ENCODE results near the gene ITLN2. TPM values are rescaled to one million over a fixed set of nuclear protein-coding genes. Genes with fewer than 3 reads are reported as not detected.

Gene ITLN2
- total RNA-seq, 2 experiments from 2014 or later: not detected

DNA sequence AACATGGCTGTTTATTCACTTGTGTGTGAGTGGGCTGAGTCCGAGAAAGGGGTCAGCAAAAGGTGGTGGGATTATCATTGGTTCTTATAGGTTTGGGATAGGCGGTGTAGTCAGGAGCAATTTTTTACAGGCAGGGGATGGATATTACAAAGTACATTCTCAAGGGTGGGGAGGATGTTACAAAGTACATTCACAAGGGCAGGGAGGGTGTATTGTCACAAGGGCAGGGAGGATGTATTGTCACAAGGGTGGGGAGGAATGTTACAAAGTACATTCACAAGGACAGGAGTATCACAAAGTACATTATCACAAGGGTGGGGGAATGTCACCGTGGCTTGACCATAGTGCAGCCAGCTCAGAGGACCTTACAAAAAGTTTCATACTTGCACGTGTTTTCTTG lies 31.1 kb upstream of the ITLN2 start:
- Mint-ChIP-seq H3K9me3 (ENCODE audit: low read depth) (no peaks in the 10 kb centered on the region), H3K27ac (no peak overlapping the region), H3K27me3 (peaks cover 19% of the 10 kb centered on the region), H3K4me1 (peaks cover 6% of the 10 kb centered on the region), H3K4me3 (no peak overlapping the region), H3K36me3 (ENCODE audit: low read depth) (no peaks in the 10 kb centered on the region)
- DNase-seq (no peak), ATAC-seq (no peak)
- ChIA-PET CTCF (interaction anchor here (1.4 kb wide), 1 partner anchor 145 kb away, joined by 4 read pairs; no protein-coding TSS in a partner anchor), POLR2A (no interaction called here)
- intact Hi-C loops (cut with DNase I, micrococcal nuclease): no loop called here

DNA sequence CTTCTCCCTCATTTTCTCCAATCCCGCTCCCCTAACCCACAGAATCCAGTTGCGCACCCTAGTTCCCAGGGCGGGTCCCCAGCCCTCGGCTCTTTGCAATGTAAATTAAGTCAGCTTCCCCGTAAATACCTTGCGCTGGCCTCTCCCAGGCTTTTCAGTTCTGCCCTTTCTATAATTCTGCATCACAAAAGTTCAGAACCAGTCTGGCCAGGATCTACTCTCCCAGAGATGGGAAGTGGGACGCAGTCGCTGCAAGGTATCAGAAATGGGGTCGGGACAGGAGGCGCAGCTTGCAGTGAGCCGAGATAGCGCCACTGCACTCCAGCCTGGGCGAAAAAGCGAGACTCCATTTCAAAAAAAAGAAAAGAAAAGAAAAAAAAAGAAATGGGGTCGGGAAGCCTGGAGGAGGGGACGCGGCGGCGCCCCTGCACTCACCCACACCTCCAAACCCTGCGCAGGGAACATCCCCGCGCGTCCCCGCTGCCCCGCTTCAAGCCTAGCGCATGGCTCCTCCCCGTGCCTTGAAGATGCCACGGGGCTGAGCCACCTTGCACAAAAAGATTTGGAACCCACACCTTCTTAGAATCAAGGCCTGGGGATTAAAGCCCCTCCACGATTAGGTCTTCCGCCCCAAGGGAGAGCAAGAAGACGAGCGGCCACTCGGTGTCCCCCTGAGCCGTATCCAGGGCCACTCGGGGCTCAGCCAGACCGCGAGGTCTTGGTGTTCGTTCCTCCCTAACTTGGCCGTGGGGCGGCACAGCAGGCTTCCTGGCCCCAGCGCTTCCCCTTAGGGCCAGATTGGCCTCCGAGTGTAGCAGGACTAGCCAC lies 27.2 kb upstream of the ITLN2 start:
- no peak overlapping the region for H3K27ac Mint-ChIP-seq
- intact Hi-C loops (cut with DNase I, micrococcal nuclease): no loop called here
- peaks cover 3% of the 10 kb centered on the region for H3K4me1 Mint-ChIP-seq
- no peaks in the 10 kb centered on the region for H3K9me3 Mint-ChIP-seq (ENCODE audit: low read depth)
- ChIA-PET POLR2A (no interaction called here), CTCF (interaction anchor here (1.1 kb wide), 1 partner anchor 119 kb away, joined by 3 read pairs; the partner anchor contains the start of gene CD244)
- peak; percentile 68 for ATAC-seq
- H3K4me3 Mint-ChIP-seq: peak overlapping the region; percentile 60
- no peaks in the 10 kb centered on the region for H3K36me3 Mint-ChIP-seq (ENCODE audit: low read depth)
- peaks cover 28% of the 10 kb centered on the region for H3K27me3 Mint-ChIP-seq
- peak; percentile 35 for DNase-seq

DNA sequence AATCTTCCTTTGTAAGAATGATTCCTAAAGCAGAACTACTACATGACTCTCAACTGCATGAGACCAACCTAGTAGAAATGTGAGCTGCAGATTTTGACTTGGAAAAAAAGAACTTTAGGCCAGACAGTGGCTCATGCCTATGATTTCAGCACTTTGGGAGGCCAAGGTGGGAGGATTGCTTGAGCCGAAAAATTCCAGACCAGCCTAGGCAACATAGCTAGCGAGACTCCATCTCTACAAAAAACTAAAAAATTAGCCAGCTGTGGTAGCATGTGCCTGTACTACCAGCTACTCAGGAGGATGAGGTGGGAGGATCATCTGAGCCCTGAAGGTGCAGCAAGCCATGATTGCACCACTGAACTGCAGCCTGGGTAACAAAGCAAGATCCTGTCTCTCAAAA lies 24.7 kb upstream of the ITLN2 start:
- ChIA-PET POLR2A (no interaction called here), CTCF (interaction anchor here (0.7 to 1.6 kb wide), 4 partner anchors 9 to 25 kb away, joined by 4 to 8 read pairs (median 4); partner anchors contain the start of gene ITLN2)
- Mint-ChIP-seq H3K4me3 (no peak overlapping the region), H3K27me3 (peaks cover 30% of the 10 kb centered on the region), H3K36me3 (ENCODE audit: low read depth) (no peaks in the 10 kb centered on the region), H3K9me3 (ENCODE audit: low read depth) (no peaks in the 10 kb centered on the region), H3K4me1 (peaks cover 3% of the 10 kb centered on the region), H3K27ac (no peak overlapping the region)
- DNase-seq (no peak), ATAC-seq (no peak)
- intact Hi-C loops (cut with DNase I, micrococcal nuclease): no loop called here

DNA sequence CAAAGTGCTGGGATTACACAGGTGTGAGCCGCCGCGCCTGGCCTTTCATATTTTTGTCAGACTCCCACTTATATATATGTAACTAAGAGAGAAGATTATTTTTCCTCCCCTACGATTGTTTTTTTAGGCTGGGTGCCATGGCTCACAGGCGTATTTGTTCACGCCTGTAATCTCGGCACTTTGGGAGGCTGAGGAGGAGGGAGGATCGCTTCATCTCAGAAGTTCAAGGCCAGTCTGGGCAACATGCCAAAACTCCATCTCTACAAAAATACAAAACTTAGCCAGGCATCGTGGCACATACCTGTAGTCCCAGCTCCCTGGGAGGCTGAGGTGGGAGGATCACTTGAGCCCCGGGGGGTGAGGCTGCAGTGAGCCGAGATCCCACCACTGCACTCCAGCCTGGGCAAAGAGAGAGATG lies 23.9 kb upstream of the ITLN2 start:
- Mint-ChIP-seq H3K36me3 (ENCODE audit: low read depth) (no peaks in the 10 kb centered on the region), H3K4me1 (peaks cover 3% of the 10 kb centered on the region), H3K27me3 (peaks cover 27% of the 10 kb centered on the region), H3K9me3 (ENCODE audit: low read depth) (no peaks in the 10 kb centered on the region), H3K27ac (no peak overlapping the region), H3K4me3 (no peak overlapping the region)
- no peak for ATAC-seq
- intact Hi-C loops (cut with DNase I, micrococcal nuclease): no loop called here
- ChIA-PET POLR2A (no interaction called here), CTCF (interaction anchor here (1.0 to 1.6 kb wide), 5 partner anchors 10 to 26 kb away, joined by 4 to 8 read pairs (median 6); partner anchors contain the start of gene ITLN2)
- DNase-seq: no peak

DNA sequence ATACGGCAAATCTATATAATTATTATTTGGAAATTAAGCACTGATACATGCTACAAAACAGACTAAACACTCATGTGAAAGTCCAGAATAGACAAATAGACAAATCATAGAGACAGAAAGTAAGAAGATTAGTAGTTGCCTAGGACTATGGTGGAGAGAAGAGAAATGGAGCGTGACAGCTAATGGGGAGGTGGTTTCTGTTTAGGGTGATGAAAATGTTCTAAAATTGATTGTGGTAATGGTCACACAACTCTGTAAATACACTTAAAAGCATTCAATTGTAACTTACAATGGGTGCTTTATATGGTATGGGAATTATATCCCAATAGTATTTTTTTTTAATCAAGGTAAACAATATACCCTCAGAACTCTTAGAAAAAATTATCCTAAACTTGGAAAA lies 20.4 kb upstream of the ITLN2 start:
- CTCF ChIA-PET: interaction anchor here (0.6 to 1.6 kb wide), 3 partner anchors 15 to 112 kb away, joined by 3 to 7 read pairs (median 3); partner anchors contain the start of gene CD244
- peaks cover 10% of the 10 kb centered on the region for H3K4me1 Mint-ChIP-seq
- no peaks in the 10 kb centered on the region for H3K9me3 Mint-ChIP-seq (ENCODE audit: low read depth)

DNA sequence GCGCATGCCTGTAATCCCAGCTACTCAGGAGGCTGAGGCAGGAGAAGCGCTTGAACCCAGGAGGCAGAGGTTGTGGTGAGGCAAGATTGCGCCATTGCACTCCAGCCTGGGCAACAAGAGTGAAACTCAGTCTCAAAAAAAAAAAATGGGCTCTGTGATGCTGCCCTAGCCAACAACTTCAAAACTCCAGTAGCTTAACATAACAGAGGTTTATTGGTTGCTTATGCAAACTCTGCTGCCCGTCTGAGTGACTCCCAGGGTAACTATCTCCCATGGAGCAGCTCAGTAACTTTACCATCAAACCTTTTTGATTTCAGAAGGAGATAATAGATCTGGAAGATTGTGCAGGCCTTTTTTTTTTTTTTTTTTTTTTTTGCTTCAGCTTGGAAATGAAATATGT lies 18.9 kb upstream of the ITLN2 start:
- CTCF ChIA-PET: interaction anchor here (0.9 to 1.6 kb wide), 3 partner anchors 16 to 205 kb away, joined by 3 to 5 read pairs (median 4); partner anchors contain the start of gene ITLN2
- POLR2A ChIA-PET: interaction anchor here (1.0 kb wide), 1 partner anchor 27 kb away, joined by 3 read pairs; no protein-coding TSS in a partner anchor
- no peaks in the 10 kb centered on the region for H3K36me3 Mint-ChIP-seq (ENCODE audit: low read depth)
- ATAC-seq (no peak), DNase-seq (no peak)
- H3K9me3 Mint-ChIP-seq (ENCODE audit: low read depth): no peaks in the 10 kb centered on the region
- H3K27me3 Mint-ChIP-seq: peaks cover 4% of the 10 kb centered on the region
- intact Hi-C loops (cut with DNase I, micrococcal nuclease): loop anchor here in 1 of 2 experiments (5.0 kb wide), 1 partner anchor 41 kb away; no protein-coding TSS in a partner anchor
- H3K4me1 Mint-ChIP-seq: peaks cover 10% of the 10 kb centered on the region
- no peak overlapping the region for H3K27ac Mint-ChIP-seq
- no peak overlapping the region for H3K4me3 Mint-ChIP-seq

More for the DNA sequence above, 20.4 kb upstream of the ITLN2 start:
- Mint-ChIP-seq H3K36me3 (ENCODE audit: low read depth) (no peaks in the 10 kb centered on the region), H3K27ac (no peak overlapping the region), H3K27me3 (peaks cover 9% of the 10 kb centered on the region), H3K4me3 (no peak overlapping the region)
- POLR2A ChIA-PET: interaction anchor here (0.7 kb wide), 1 partner anchor 118 kb away, joined by 6 read pairs; no protein-coding TSS in a partner anchor
- DNase-seq: no peak
- no peak for ATAC-seq
- intact Hi-C loops (cut with DNase I, micrococcal nuclease): no loop called here

DNA sequence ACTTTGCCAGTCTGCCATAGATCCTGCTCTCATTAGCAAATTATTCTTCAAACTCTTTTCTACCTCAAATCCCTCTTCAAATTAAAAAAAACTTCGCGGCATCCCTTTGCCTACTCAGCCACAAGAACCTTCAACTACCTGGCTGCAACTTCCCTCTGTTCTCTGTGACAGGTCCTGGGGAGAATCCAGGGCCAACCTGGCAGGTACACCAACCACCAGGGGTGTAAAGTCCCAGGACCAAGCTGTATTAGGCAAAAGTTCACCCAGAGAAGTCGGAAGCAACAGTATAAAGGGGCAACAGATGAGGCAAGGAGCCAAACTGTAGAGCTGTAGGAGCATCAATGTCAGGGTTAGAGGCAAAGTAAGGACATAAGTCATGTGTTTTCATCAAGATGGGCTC lies 18.3 kb upstream of the ITLN2 start:
- no peaks in the 10 kb centered on the region for H3K9me3 Mint-ChIP-seq (ENCODE audit: low read depth)
- DNase-seq: no peak
- peaks cover 10% of the 10 kb centered on the region for H3K4me1 Mint-ChIP-seq
- CTCF ChIA-PET: interaction anchor here (0.7 to 1.6 kb wide), 4 partner anchors 17 to 205 kb away, joined by 3 to 5 read pairs (median 4); partner anchors contain the start of gene ITLN2
- POLR2A ChIA-PET: interaction anchor here (1.0 kb wide), 1 partner anchor 28 kb away, joined by 3 read pairs; no protein-coding TSS in a partner anchor
- H3K27me3 Mint-ChIP-seq: peaks cover 3% of the 10 kb centered on the region
- H3K4me3 Mint-ChIP-seq: no peak overlapping the region
- H3K27ac Mint-ChIP-seq: no peak overlapping the region
- intact Hi-C loops (cut with DNase I, micrococcal nuclease): loop anchor here in 1 of 2 experiments (5.0 kb wide), 1 partner anchor 41 kb away; no protein-coding TSS in a partner anchor
- ATAC-seq: no peak
- H3K36me3 Mint-ChIP-seq (ENCODE audit: low read depth): no peaks in the 10 kb centered on the region

DNA sequence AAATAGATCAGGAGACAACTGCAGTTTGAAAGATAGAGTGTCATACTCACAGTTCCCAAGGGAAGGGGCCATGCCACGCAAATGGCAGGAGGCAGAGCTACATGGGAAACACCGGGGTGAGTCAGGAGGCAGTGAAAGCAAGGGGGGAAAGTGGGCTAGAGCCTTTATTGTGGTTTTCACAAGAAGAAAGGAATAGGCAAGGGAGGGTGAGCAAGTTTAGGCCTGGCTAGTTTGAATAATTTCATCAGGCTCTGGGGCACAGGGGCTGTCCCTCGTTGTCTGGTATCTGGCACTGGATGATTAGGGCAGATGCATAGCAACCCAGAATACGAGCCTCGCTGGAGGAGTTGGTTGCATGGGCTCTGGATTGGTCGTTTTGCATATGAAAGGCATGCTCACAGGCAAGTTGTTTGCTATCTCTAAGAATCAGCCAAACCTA lies 17.0 kb upstream of the ITLN2 start:
- Mint-ChIP-seq H3K27ac (no peak overlapping the region), H3K4me3 (no peak overlapping the region), H3K36me3 (ENCODE audit: low read depth) (no peaks in the 10 kb centered on the region), H3K9me3 (ENCODE audit: low read depth) (no peaks in the 10 kb centered on the region), H3K4me1 (peaks cover 10% of the 10 kb centered on the region), H3K27me3 (peaks cover 4% of the 10 kb centered on the region)
- POLR2A ChIA-PET: no interaction called here
- peak; percentile 98 for ATAC-seq
- intact Hi-C loops (cut with DNase I, micrococcal nuclease): loop anchor here in 1 of 2 experiments (1.0 to 5.0 kb wide), 2 partner anchors 19 to 39 kb away; no protein-coding TSS in a partner anchor
- CTCF ChIA-PET: interaction anchor here (0.8 to 1.6 kb wide), 2 partner anchors 19 to 135 kb away, joined by 3 to 8 read pairs; no protein-coding TSS in a partner anchor
- peak; percentile 68 for DNase-seq

DNA sequence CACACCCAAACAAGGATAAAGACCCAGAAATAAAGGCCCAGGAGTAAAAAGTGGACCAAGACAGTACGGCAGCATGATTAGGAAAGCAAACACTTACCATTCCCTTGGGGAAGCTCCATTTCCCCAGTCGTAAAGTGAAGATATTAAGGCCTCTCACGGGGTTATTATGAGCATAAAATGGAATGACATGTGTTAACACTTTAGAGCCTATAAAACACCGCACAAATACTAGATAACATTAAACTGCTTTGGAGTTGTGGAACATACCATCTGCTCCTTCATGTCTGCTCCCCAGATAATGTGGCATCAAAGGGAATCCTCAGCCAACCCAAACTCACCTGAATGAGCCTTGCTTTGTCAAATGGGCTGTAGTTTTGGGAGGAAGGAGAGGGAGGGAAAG lies 8.9 kb upstream of the ITLN2 start:
- DNase-seq (no peak), ATAC-seq (no peak)
- Mint-ChIP-seq H3K36me3 (ENCODE audit: low read depth) (no peaks in the 10 kb centered on the region), H3K27me3 (peaks cover 2% of the 10 kb centered on the region), H3K27ac (no peak overlapping the region), H3K4me3 (no peak overlapping the region), H3K9me3 (ENCODE audit: low read depth) (no peaks in the 10 kb centered on the region), H3K4me1 (no peaks in the 10 kb centered on the region)
- ChIA-PET POLR2A (no interaction called here), CTCF (interaction anchor here (1.2 to 2.0 kb wide), 3 partner anchors 9 to 236 kb away, joined by 3 to 9 read pairs (median 4); partner anchors contain the start of gene ITLN2)
- intact Hi-C loops (cut with DNase I, micrococcal nuclease): loop anchor here (5.0 kb wide), 3 partner anchors 46 to 241 kb away; no protein-coding TSS in a partner anchor

DNA sequence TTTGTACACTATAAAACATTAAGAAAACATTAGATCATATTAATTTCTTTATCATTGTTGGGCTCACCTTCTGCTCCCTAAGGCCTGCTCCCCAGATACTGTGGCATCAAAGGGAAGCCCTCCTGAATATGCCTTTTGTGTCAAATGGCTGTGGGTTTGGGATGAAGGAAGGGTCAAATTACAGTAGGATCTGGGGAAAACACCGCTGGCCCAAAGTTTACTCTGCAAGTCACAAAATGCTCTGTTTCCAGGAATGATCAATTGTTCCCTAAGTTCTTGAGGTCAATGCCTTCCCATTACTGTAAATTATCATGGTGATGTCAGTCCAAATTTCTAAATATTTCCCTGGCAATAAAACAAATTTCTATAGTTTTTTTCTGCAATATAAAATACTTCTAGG lies 6.8 kb upstream of the ITLN2 start:
- ChIA-PET CTCF (interaction anchor here (1.6 kb wide), 1 partner anchor 10 kb away, joined by 5 read pairs; no protein-coding TSS in a partner anchor), POLR2A (no interaction called here)
- H3K9me3 Mint-ChIP-seq (ENCODE audit: low read depth): no peaks in the 10 kb centered on the region
- DNase-seq: no peak
- no peak overlapping the region for H3K4me3 Mint-ChIP-seq
- no peaks in the 10 kb centered on the region for H3K36me3 Mint-ChIP-seq (ENCODE audit: low read depth)
- H3K27ac Mint-ChIP-seq: no peak overlapping the region
- H3K4me1 Mint-ChIP-seq: no peaks in the 10 kb centered on the region
- intact Hi-C loops (cut with DNase I, micrococcal nuclease): loop anchor here (5.0 kb wide), 3 partner anchors 44 to 239 kb away; no protein-coding TSS in a partner anchor
- ATAC-seq: no peak
- no peaks in the 10 kb centered on the region for H3K27me3 Mint-ChIP-seq

DNA sequence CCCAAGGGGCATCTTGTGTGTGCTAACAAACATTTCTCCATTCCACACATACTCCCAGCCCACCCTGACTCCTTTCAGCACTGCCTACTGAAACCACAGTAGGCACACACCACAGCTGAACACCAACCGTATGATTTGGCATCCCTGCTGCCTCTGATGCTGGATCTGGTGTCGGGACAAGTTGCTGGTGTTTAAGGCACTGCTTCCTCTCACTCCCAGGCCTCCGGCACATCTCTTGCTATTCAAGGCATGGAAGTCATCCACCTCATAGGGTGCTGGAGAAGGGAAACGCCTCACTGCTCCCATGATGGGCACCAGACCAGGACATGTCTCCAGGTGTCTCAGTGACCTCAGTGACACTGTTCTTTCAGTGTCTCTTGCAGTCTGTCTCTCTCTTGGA lies 2.4 kb upstream of the ITLN2 start:
- ATAC-seq: no peak
- DNase-seq: no peak
- H3K4me1 Mint-ChIP-seq: peaks cover 3% of the 10 kb centered on the region
- H3K27ac Mint-ChIP-seq: no peak overlapping the region
- no peak overlapping the region for H3K4me3 Mint-ChIP-seq
- CTCF ChIA-PET: interaction anchor here (0.7 to 10.6 kb wide), 4 partner anchors 18 to 665 kb away, joined by 3 to 241 read pairs (median 3); no protein-coding TSS in a partner anchor
- no peaks in the 10 kb centered on the region for H3K36me3 Mint-ChIP-seq (ENCODE audit: low read depth)
- H3K27me3 Mint-ChIP-seq: no peaks in the 10 kb centered on the region
- intact Hi-C loops (cut with DNase I, micrococcal nuclease): no loop called here
- POLR2A ChIA-PET: no interaction called here
- H3K9me3 Mint-ChIP-seq (ENCODE audit: low read depth): no peaks in the 10 kb centered on the region

All from activated CD4-positive, alpha-beta T cell treated with anti-CD3 and anti-CD28 coated beads for 36 hours (primary cell).